AG20443 (cell line): ENCODE results near the gene CLASP1.
A peak's percentile ranks its signal among the peaks of the same experiment; 100 is the strongest.

Experiments used
- DNase-seq: peaks from one replicate; pipeline ENCODE4 v3.0.0; 2012; ENCODE audit warnings: low spot score, mixed read lengths

The CLASP1 gene

DNA sequence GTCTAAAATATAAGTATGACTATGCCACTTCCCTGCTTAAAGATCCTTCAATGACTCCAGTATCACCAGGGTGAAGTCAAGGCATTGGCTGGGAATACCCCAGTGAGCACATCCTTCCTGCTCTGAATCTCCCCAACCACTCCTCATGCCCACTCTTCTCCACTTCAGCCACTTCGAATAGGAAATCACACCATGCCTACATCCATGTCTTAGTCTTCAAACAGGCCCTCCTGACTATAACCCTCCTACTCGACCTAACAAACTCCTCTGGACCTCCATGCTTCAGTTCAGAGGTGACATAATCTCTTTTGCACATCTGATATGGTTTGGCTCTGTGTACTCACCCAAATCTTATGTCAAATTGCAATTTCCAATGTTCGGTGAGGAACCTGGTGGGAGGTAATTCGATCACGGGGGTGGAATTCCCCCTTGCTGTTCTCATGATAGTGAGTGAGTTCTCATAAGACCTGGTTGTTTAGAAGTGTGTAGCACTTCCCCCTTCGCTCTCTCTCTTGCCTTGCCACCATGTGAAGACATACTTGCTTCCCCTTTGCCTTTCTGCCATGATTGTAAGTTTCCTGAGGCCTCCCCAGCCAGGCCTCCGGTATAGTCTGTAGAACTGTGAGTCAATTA is 276.4 kb downstream of the CLASP1 start:
- DNase-seq, result no peak

DNA sequence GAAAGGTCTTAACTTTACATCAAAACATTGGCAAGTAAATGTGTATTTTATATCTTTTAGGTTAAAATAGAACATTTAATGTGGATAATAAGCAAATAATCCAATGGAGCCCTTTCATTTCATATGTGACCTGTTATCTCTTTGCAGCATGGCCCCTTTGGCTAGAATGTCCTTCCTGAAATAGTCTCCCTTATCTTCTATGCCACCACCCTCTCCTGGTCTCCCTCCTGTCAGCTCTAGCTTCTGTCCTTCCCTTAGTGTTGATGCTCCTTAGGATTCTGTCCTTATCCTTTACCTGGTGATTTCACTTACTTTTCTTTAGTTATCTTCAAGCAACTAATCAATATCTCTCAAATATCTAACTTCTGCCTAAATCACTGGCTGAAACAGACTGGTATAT is 277.2 kb downstream of the CLASP1 start:
- no peak for DNase-seq

DNA sequence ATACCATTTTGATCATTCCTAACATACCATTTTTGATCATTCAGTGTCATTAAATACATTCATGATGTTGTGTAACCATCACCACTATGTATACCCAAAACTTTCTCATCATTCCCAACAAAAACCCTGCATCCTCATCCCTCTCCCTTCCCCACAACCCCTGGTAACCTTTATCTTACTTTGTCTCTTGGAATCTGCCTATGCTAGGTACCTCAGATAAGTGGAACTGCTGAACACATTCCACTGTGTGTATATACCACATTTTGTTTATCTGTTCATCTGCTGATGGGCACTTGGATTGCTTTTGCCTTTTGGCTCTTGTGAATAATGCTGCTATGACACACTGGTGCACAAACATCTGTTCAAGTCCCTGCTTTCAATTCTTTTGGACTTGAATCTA is 280.4 kb downstream of the CLASP1 start:
- no peak for DNase-seq

DNA sequence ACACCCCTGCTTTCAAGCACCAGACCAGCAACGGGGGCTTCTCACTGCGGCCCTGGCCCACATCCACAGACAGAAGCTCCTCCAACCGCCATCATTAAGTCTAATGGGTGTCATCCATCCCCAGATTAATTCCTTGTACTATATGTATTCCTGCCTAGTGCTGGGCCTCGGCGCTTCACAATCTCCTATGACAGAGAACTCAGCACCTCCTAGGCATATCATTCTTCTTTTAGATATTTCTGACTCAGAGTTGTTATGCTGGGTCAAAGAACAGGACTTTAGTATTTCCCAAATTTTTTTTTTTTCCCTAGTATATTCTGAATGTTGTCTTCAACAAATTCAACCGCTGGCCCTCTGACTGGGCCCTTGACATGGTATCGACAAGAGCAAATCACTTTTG is 281.1 kb downstream of the CLASP1 start:
- no peak for DNase-seq

DNA sequence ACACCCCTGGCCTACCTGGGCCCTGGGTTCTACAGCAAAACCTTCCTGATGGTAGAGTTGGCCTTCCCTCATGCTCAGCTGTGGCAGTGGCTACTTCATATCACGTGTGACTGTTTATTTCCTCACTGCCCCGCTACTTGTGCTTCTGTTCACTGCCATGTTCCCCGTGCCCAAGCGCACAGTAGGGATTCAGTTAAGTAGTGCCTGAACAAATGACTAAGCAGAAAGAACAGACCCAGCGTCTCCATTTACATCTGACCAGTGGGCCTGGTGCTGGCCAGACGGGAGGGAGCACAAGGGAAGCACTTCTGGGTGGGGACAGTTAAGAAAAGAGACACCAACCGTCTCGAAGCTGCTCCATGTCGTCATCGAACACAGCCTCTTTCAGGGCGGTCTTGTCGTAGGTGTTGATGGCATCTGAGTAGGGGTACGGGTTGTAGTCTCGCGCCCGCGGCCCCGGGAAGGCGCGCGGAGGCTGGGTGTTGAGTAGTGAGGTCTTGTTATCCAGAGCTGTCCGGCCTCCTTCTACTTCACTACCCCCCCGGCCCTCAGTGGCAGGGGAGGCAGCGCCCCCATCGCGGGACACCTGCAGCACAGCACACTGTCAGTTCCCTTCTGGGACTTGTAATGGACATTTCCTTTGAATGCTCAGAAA is 281.9 kb downstream of the CLASP1 start:
- DNase-seq, result no peak

DNA sequence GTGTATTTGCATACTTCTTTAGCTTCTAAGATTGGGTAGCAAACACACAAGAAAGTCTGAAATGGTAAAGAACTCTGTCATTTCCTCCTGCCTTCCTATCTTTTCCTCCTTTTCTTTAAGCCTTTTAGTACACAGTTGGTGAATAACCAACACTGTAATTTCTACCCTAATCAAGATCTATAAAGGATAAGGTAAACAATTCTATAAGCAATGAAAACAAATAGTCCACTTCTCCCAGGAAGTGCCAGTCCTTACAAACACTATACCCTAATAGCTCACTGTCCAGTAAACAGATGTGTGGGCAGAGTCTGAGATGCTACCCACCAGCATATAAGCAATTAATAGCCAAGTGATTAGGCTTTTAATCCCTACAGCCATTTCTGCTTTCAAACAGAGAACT is 283.2 kb downstream of the CLASP1 start:
- DNase-seq, result no peak

DNA sequence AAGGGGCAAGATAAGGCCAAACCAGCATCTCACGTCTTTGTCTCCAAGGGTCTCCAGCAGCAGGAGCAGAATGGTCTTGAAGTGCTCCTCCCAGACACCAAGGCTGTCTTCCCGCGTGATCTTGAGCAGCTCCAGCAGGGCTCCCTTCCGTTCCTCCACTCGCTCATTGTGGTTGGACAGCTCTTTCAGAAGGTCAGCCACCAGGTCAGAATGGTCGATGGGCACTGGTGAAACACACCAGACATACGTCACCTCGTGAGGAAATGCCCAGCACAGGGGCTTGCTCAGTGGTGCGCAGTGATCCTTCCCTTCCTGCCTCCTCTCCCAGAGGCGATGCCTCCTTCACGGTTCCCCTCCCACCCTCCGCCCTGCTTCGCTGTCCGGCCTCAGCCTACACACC is 284.2 kb downstream of the CLASP1 start:
- no peak for DNase-seq

DNA sequence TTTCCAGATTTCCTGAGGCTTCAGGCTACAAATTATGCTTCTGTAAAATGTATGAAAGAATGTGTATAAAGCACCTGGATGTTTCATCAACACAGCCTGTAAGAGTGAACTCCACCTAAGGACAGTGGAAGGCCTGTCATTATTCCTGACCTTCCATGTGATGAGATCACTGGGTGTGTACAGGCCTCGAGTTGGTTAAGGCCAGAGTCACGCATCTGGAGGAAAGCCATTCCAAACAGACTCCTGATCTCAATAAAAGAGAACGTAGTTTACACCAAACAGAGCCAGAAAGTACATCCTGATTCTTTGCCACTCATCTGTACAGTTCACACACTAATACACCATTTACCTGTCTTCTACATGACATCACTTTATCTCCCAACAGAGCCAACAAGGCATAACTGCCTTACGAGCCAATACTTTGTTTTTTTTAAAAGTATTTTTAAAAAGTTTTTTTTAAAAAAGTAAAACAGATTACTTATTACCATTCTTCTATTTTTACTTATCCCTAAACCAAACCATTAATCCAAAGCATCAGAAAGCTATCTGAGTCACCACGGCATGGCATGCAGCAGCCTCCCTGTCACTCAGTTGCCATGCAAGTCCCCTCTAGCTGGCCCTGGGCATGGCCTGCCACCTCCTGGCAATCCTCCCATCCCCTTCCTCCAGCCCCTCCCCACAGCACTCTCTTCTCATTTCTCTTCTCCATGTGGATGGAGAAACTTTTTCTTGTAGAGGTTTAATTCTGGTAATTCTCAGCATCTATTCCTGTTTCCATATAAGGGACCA is 285.4 kb downstream of the CLASP1 start:
- peak; percentile 87 for DNase-seq

DNA sequence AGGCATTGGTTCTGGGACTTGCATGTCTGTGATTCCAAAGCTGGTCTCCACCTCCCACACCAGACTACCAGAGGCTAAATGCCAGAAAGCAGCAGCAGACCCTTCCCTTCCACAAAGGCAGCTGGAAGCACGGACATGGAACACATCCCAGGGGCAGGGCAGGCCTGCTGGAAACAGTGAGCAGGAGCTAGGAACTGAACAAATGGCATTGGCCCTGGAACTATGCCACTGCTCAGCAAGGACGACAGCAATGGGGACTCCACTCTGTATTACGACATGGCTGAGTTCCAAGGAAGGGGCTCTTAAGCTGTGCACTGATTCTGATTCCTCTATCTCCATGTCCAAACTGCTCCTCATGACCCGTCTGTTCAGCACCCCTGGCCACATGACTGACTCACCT is 286.5 kb downstream of the CLASP1 start:
- DNase-seq, result no peak

DNA sequence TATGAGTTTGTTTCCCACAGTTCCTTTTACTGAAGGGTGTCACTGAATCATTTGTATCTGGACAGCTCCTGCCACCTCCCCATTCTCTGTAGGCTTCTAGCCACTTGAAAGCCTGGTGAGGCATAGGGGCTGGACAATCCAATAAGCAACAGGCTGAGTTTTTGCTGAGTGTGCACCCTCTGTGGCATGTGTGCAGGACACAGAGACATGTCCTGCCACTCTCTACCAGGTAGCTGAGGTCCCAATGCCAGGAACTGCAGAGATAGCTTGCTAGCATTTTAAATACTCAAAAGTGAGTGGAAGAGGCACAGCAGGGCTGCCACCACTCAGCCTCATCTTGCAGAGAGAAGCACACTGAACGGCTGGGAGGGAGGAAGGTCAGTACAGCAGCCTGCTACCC is 287.0 kb downstream of the CLASP1 start:
- no peak for DNase-seq

DNA sequence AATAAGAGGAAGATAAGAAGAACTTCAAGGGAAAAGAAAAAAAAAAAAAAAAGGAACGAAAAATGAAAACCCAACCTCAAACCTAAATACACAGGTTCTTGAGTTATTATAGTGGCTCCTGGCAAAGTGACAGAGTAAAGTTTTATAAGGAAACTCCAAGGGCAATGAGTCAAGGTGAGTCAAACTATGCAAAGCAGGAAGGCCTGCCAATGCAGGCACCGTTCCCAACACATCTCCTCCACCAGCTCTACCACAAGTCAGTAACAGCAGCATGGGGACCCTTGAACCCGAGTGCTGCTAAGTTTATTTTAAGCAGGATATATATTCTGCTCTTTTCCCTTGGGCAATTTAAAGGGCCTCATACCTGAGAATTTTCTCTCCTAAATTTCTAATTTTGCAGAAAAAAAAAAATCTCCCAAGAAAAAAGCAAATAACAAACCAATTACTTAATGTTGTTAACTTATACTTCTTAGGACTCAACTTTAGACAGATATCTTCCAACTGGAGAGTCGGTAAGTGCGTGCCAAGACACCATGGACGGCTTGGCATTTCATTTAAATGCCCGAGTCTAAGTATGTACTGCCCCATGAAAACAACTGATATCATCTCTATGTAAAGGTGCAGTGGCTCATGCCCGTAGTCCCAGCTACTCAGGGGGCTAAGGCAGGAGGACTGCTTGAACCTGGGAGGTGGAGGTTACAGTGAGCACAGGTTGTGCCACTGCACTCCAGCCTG is 288.5 kb downstream of the CLASP1 start:
- peak; percentile 62 for DNase-seq

DNA sequence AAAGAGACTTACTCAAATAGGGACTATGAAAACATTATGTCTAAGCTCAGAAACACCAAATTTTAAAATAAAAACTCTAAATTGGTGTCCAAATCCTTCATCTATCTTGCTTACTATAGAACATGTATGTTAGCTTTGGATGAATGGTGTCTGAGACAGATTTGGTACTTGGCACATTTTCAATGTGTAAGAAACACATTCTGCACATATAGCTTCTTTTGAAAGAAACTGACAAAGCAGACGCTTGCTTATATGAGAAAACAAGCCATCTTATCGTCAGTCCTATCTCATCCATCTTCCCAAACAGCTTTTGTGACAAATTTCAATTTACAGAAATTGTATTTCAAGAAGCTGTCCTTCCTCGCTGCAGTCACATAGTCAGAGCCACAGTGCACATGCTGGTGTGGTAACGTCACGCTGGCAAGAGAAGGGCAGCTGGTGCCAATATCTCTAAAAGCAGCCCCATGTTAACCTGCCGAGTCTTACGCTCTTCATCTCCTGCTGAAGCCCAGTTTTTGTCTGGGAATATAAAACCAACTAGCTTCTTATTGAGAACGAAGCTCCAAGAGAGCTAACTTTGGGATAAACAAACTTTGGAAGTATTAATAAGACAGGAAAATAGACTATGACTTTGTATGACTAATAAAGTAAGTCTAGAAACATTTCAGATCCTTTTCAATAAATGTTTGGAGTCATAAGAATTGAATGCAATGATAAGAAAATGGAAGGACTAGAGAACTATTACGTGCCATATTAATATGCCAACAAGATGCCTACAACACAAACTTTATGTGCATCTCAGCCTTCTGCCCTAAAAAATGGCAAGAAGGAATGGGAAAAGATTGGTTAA is 289.3 kb downstream of the CLASP1 start:
- DNase-seq, result no peak

DNA sequence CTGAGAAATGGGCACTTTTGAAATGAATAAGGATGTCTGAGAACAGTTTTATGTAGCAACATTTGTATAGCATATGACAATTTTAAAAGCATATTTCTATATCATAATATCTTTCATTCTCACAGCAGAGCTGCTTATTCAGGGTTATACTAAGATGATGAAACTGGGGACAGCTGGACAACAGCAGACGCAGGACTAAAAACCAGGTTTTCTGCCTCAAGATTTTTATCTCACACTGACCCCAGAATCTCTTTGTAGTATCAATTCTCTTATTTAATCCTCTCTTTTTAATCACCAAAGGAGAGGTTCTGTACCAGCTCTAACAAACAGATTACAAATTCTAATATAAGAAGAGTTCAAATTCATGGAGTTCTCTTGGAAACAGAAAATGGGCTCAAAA is 290.1 kb downstream of the CLASP1 start:
- no peak for DNase-seq

DNA sequence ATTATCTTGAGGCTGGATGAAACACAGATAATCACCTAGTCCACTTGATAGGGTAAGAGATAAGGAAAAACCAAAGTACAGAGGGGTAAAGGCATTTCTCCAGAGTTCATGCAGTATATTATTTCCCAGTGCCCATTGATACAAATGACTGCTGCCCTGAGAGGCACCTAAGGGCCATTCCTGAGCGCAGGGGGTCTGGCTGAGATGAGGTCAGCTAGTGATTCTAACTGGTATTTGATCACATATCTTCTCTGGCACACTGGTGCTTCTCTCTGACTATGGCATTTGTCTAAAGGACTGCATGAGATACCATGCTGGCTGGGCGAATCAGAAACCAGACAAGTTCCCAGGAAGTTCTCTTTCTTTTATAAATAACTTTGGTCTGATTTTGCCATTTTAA is 291.0 kb downstream of the CLASP1 start:
- no peak for DNase-seq

DNA sequence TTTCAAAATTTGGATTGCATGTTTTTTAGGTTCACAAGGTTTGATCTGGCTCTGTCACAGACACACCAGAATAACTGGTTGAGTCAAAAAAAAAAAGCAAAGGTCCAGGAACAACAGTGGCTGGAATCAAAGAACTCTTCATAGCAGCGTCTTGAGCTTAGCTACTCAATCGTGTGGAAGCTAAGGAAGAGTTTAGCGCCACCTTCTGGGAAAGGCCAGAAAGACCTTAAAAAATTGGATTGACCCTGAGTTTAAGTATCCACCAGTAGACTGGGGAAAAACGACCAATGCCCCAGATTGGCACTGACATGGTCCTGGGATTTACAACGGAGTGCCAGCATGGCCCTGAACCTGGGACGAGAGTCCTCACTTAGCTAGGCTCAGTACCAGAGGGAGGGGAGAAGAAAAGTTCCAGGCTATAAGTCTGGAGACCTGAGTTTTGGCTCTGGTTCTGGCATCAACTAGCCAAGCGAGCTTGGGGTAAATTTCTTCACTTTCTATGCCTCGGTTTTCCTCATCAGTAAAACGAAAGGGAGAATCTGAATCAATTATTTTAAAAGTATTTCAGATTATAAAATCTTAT is 293.1 kb downstream of the CLASP1 start:
- DNase-seq, result peak; percentile 73

DNA sequence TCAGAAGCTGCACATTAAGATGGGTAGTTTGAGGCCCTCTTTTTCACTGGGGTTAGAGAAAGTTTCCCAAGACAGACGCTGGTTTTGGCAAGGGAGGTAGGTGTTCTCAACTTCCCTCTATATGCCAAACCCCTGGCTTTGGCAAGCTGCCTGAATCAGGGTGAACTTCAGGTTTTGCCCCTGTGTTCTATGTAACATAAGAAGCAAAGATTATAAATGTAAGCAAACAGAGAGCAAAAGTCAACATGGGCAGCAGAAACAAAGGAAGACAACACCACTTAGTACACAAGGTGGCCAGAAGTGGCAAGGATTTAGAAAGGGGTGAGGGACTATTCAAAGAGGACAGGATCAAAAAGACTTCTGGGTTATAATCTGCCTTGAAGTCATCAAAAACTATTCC is 293.8 kb downstream of the CLASP1 start:
- no peak for DNase-seq

DNA sequence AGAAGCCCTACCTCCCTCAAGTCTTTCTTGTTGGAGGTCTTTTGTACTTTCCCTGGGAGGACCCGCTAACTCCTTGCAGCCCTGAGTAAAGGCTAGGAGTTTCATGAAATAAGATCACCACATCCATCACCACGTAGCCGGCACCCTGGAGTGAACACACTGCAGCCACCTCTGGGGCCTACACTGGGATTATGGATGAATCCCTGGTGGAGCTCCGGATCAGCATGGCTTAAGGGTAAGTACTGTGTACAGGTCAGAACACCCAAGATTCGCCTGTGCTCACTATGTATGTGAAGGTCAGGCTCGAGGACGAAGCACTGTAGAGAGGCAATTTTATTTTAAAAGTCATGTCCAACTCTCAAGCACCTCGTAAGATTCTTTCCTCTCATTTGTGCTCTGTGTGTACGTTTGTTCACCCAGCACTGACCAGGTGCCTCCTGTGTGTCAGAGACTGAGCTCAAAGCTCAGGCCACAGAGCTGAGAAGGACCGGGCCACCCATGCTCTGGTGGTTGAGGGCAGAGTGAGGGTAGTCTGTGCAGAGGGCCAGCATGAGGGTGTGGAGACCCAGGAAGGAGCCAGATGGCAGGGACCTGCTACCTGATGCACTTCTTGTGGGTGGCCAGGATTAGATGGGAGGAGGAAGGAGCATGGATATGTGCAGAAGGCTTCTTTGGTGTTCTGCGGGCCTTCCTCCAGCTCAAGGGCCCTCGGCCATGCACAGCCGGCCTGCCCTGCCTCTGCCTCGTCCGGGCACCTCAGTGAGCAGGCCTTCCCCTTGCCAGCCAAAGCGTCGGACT is 297.5 kb downstream of the CLASP1 start:
- no peak for DNase-seq

DNA sequence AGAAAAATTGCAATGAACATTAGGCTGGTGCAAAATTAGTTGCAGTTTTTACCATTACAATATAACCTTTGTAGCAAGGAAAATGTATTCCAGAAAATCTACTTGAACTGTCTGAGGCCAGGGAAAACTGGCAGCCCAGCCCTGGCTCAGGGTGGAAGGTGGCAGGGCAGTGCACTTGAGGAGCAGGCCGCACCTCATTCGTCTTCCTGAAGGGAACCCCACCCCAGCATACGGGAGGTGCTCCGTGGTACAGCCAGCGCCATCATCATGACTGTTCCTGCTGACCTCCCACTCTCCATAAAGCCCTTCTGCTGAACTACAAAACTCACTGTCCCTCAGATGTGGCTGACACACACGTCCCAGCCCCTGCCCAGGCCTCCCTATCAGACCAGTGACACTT is 298.4 kb downstream of the CLASP1 start:
- no peak for DNase-seq

DNA sequence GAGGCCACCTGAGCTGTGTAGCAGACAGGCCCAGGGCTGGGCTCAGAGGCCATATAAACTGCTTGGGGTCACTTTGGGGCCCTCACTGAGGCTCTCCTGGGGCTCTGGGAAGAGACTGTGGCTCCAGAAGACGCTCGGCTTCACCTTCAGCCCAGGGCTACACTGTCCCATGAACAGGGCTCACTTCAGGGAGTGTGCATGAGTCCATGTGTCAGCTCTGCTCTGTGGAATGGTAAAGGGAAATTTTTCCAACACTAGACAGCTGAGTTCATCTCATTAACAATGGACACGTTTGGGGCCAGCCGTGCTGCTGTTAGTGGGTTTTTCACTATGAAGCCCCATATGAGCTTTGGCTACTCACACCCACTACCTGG is 298.9 kb downstream of the CLASP1 start:
- DNase-seq, result no peak

DNA sequence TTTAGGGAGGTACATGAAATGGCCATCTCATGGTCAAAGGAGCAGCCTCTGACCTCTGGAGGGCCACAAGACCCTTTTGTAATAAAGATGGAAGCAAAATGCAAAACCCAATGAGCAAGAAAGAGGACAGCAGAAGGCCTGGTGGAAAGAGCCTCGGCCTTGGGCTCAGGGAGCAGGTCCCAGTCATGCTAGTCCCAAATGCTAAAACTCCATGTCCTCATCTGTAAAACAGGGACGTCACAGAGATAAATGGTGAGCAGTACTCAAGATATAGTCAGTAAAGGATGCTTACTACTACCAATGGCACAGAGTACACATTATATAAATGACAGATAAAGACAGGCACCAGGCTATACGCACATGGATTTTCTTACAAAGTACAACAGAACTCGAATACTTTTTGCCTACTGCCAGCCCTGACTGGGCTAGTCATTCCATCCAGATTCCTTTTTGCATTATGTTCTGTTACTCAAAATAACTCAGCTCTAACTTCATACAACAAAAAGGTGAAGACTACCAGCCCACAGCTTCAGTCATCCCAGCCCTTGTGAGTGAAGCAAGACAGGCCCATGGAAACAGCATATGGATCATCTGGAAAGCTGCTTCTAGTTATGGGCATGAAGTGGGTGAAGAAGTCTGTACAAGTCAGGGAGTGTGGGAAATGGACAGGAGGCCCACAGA is 299.4 kb downstream of the CLASP1 start:
- DNase-seq, result no peak
